ENCODE measurements around the gene REXO1. TPM values are rescaled to one million over a fixed set of nuclear protein-coding genes. Genes with fewer than 3 reads are reported as not detected.

The REXO1 gene
- total RNA-seq, 1 experiment from 2014 or later = 56.8 TPM

- TF ChIP-seq CTCF (conservative IDR thresholded peaks at IDR 0.05) = no peak
- Histone ChIP-seq H3T11ph (ENCODE audit: low read length) (no peak overlapping the region), H2BK15ac (ENCODE audit: low read depth, low read length) (no peak overlapping the region), H4K20me1 (ENCODE audit: control insufficient read depth, insufficient read depth, insufficient read length) (no peaks in the 10 kb centered on the region), H3K79me1 (ENCODE audit: insufficient read depth, low read depth, low read length, poor library complexity, severe bottlenecking) (peaks cover 10% of the 10 kb centered on the region), H4K8ac (replicated peaks; ENCODE audit: insufficient read length, low read depth, low read length) (no peak overlapping the region), H3K23me2 (ENCODE audit: insufficient read length, low read depth, low read length, poor library complexity, severe bottlenecking) (peaks cover 19% of the 10 kb centered on the region), H2AK5ac (ENCODE audit: insufficient read length, low read length) (no peak overlapping the region), H3K23ac (ENCODE audit: insufficient read length, low read depth, low read length) (no peak overlapping the region), H3K4ac (ENCODE audit: low read depth, low read length) (no peak overlapping the region), H2BK12ac (ENCODE audit: insufficient read length, low read depth, low read length) (no peak overlapping the region), H3K4me1 (ENCODE audit: insufficient read depth, low read length) (no peaks in the 10 kb centered on the region; the same call in 1 of the 2 replicates), H3K4me2 (ENCODE audit: insufficient read depth, insufficient read length, low read length) (no peak overlapping the region), H3K9ac (ENCODE audit: extremely low read depth, insufficient read length, low read length) (no peak overlapping the region), H3K56ac (ENCODE audit: insufficient read length, low read depth, low read length) (no peak overlapping the region), H3K27me3 (ENCODE audit: insufficient read depth, low read length) (no peaks in the 10 kb centered on the region), H3K79me2 (ENCODE audit: insufficient read depth, low read length) (peaks cover 9% of the 10 kb centered on the region; the same call in 1 of the 2 replicates), H4K5ac (ENCODE audit: insufficient read length, low read depth, low read length) (no peak overlapping the region), H2BK20ac (ENCODE audit: low read depth, low read length, poor library complexity, severe bottlenecking) (no peak overlapping the region), H4K91ac (ENCODE audit: insufficient read length, low read depth, low read length) (no peak overlapping the region), H3K14ac (ENCODE audit: insufficient read depth, low read length) (no peak overlapping the region), H2BK5ac (ENCODE audit: insufficient read length, low read length) (no peak overlapping the region), H3K27ac (ENCODE audit: insufficient read length, low read depth, low read length) (no peak overlapping the region), H3K9me3 (ENCODE audit: control insufficient read depth, low read depth, low read length) (no peaks in the 10 kb centered on the region), H2AFZ (ENCODE audit: low read length) (no peak overlapping the region), H3K18ac (ENCODE audit: insufficient read length, low read depth, low read length) (no peak overlapping the region), H2BK120ac (ENCODE audit: low read depth, low read length, poor library complexity, severe bottlenecking) (no peak overlapping the region)
- H3K9me3 Mint-ChIP-seq = no peaks in the 10 kb centered on the region
- peak; percentile 19 for DNase-seq
- WGBS (ENCODE audit: extremely low coverage, insufficient read length, low lambda C conversion rate) = no CpG with 5 or more reads among the region's 13 CpGs
- peaks cover 14 to 15% of the 10 kb centered on the region in 2 experiments for H3K4me1 Mint-ChIP-seq
- no peak overlapping the region for H3K27ac Mint-ChIP-seq
- H3K4me3 Mint-ChIP-seq = no peak overlapping the region
- H3K27me3 Mint-ChIP-seq (ENCODE audit: low read depth) = no peaks in the 10 kb centered on the region
- H3K36me3 Mint-ChIP-seq (ENCODE audit: insufficient read depth in 1 of 3, low read depth in 3 of 3) = peaks cover 0 to 12% (median 2%) of the 10 kb centered on the region in 3 experiments; a peak in 3 of 7 replicates
These were observed 23.3 kb upstream of the REXO1 start for GRCh38 chr19:1871630-1872029.
